ENCODE results near the gene GHRL.

- no peak for TF ChIP-seq CTCF (IDR thresholded peaks at IDR 0.05; ENCODE audit: insufficient read depth, low read length, poor library complexity, severe bottlenecking)
- no peak for TF ChIP-seq EZH2phosphoT487 (conservative IDR thresholded peaks at IDR 0.05; ENCODE audit: low read length)
Observed at GRCh38 chr3:10306156-10306555, 13.4 kb upstream of the GHRL start.
